Ishikawa (cell line): Measurements from ENCODE around the gene SYT1.

Experiments
- CEBPB ChIP-seq: IDR thresholded peaks from 2 replicates; pipeline ENCODE4 v1.6.1; 2012
- CREB1 ChIP-seq: IDR thresholded peaks from 2 replicates; pipeline ENCODE4 v1.6.1; 2012; ENCODE audit warnings: low read depth
- EGR1 ChIP-seq: IDR thresholded peaks from 2 replicates; pipeline ENCODE4 v1.6.1; 2012
- EP300 ChIP-seq: IDR thresholded peaks from 2 replicates; pipeline ENCODE4 v1.6.1; 2012; ENCODE audit warnings: borderline replicate concordance
- FOXM1 ChIP-seq: IDR thresholded peaks from 2 replicates; pipeline ENCODE4 v1.6.1; 2012; ENCODE audit warnings: low read depth, borderline replicate concordance
- NFIC ChIP-seq: IDR thresholded peaks from 2 replicates; pipeline ENCODE4 v1.6.1; 2012
- RAD21 ChIP-seq: IDR thresholded peaks from 2 replicates; pipeline ENCODE4 v1.6.1; 2012; ENCODE audit warnings: low read depth
- TAF1 ChIP-seq: IDR thresholded peaks from 2 replicates; pipeline ENCODE4 v1.6.1; 2012; ENCODE audit warnings: low read depth, mild to moderate bottlenecking
- TCF12 ChIP-seq: IDR thresholded peaks from 2 replicates; pipeline ENCODE4 v1.6.1; 2012; ENCODE audit warnings: low read depth
- TEAD4 ChIP-seq: IDR thresholded peaks from 2 replicates; pipeline ENCODE4 v1.6.1; 2012
- YY1 ChIP-seq: IDR thresholded peaks from 2 replicates; pipeline ENCODE4 v1.6.1; 2012; ENCODE audit warnings: low read depth
- ZBTB7A ChIP-seq: IDR thresholded peaks from 2 replicates; pipeline ENCODE4 v1.6.1; 2012; ENCODE audit warnings: low read depth
- TF ChIP-seq, protein P1 (sequence below): IDR thresholded peaks from 2 replicates; pipeline ENCODE4 v1.6.1; 2012; ENCODE audit warnings: low read depth, mild to moderate bottlenecking
- TF ChIP-seq, protein P2 (sequence below): IDR thresholded peaks from 2 replicates; pipeline ENCODE4 v1.6.1; 2012
- TF ChIP-seq, protein P3 (sequence below): IDR thresholded peaks from 2 replicates; pipeline ENCODE4 v1.6.1; 2012

Gene SYT1

DNA sequence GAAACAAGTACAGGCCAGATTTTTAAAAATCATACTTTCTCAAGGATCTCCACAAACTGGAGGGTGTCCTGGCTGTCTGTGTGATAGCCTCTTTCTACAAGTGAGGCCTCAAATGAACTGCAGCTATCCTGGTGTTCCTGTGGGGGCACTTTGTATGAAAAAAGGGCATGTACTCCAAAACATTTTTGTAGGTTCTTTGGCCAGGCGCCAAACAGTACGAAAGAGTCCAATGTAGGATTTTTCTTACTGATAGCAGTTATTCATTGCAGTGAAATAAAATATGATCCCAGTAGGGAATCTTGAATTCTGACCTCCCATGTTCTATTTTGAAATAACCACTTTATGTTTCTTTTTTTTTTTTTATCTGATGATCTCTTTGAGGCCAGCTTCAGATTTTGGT lies 444.5 kb downstream of the SYT1 start:
- TF ChIP-seq, protein P1, sequence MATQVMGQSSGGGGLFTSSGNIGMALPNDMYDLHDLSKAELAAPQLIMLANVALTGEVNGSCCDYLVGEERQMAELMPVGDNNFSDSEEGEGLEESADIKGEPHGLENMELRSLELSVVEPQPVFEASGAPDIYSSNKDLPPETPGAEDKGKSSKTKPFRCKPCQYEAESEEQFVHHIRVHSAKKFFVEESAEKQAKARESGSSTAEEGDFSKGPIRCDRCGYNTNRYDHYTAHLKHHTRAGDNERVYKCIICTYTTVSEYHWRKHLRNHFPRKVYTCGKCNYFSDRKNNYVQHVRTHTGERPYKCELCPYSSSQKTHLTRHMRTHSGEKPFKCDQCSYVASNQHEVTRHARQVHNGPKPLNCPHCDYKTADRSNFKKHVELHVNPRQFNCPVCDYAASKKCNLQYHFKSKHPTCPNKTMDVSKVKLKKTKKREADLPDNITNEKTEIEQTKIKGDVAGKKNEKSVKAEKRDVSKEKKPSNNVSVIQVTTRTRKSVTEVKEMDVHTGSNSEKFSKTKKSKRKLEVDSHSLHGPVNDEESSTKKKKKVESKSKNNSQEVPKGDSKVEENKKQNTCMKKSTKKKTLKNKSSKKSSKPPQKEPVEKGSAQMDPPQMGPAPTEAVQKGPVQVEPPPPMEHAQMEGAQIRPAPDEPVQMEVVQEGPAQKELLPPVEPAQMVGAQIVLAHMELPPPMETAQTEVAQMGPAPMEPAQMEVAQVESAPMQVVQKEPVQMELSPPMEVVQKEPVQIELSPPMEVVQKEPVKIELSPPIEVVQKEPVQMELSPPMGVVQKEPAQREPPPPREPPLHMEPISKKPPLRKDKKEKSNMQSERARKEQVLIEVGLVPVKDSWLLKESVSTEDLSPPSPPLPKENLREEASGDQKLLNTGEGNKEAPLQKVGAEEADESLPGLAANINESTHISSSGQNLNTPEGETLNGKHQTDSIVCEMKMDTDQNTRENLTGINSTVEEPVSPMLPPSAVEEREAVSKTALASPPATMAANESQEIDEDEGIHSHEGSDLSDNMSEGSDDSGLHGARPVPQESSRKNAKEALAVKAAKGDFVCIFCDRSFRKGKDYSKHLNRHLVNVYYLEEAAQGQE, result no peak
- TF ChIP-seq CEBPB, result no peak
- TF ChIP-seq TAF1, result no peak
- TF ChIP-seq, protein P2, sequence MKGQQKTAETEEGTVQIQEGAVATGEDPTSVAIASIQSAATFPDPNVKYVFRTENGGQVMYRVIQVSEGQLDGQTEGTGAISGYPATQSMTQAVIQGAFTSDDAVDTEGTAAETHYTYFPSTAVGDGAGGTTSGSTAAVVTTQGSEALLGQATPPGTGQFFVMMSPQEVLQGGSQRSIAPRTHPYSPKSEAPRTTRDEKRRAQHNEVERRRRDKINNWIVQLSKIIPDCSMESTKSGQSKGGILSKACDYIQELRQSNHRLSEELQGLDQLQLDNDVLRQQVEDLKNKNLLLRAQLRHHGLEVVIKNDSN, result no peak
- TF ChIP-seq CREB1, result no peak
- TF ChIP-seq EGR1, result no peak
- TF ChIP-seq YY1, result no peak
- TF ChIP-seq ZBTB7A, result no peak
- no peak for TF ChIP-seq NFIC
- TF ChIP-seq RAD21, result no peak
- no peak for TF ChIP-seq TEAD4
- TF ChIP-seq FOXM1, result no peak
- no peak for TF ChIP-seq EP300
- TF ChIP-seq TCF12, result no peak
- TF ChIP-seq, protein P3, sequence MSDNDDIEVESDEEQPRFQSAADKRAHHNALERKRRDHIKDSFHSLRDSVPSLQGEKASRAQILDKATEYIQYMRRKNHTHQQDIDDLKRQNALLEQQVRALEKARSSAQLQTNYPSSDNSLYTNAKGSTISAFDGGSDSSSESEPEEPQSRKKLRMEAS, result no peak

DNA sequence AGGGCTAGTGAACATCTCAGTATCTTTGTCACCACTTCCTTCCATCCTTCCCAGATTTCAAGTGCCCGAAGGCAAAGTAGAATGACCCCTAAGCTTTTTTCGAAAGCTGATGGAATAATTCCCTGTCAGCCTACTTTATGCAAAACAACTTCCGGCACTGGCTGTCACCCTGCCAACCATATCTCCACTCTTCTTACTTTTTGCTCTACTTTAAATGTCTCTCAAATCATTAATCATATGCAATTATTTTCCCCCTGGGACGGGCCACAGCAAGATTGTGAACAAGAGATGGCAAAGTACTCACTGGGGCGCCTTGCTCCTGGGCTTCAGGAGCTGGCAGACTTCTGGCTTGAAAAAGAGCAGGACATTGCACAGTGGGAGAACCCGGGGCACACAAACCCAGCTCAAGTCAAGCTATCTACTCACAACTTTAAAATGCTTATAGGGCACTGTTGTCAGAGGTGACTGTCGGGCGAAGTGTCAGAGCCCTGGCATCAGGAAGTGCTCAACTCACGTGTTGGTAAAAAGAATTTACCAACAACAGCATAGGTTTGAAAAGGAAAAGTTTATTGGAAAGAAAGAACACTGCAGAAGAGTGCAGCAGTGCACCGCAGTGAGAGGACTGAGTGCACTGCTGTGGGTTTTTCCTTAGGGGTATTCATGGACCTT lies 452.7 kb downstream of the SYT1 start:
- TF ChIP-seq, protein P2, result no peak
- TF ChIP-seq CEBPB (no peak), TCF12 (no peak), FOXM1 (no peak), NFIC (no peak), RAD21 (no peak), TEAD4 (no peak), EGR1 (no peak), TAF1 (no peak), ZBTB7A (no peak), CREB1 (no peak), YY1 (no peak), EP300 (no peak)
- TF ChIP-seq, protein P1, result no peak
- TF ChIP-seq, protein P3, result no peak

DNA sequence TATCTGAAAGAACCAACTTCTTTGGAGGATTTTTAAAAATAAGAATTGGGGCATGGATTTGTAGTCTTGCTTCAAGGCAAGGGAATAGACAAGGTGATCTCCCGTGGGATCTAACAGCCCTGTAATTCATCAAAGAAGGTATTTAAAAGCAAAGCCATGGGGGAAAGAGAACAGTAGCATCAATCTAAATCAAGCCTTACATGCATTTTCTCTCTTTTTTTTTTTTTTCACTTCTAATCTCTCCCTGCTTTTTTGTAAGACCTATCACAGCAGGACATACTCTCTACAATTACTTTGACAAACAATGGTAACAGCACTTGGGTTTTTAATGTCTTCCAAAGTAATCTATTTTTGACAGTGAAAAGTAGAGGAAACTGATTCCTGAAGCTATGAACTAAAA lies 458.3 kb downstream of the SYT1 start:
- TF ChIP-seq ZBTB7A, result no peak
- TF ChIP-seq EP300, result no peak
- TF ChIP-seq, protein P1, result no peak
- TF ChIP-seq, protein P3, result no peak
- no peak for TF ChIP-seq FOXM1
- TF ChIP-seq RAD21, result no peak
- TF ChIP-seq TAF1, result no peak
- no peak for TF ChIP-seq CEBPB

DNA sequence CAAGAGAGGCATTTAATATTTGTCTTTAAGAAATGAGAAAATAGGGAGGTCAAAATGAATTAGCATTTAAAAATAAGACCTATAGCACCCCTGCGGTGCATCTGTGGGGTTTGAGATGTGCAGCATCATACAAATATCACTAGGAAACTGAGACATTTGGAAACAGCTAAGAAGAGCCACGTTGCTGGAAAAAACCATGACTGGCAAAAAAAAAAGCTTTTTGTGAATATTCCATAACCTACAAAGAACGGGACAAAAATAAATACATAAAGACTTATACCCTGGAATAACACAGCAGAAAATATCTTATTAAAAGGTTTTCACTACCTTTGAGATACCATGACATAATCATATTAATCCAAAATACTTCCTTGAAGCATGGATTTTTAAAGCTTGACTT lies 460.0 kb downstream of the SYT1 start:
- TF ChIP-seq, protein P1, result no peak
- TF ChIP-seq ZBTB7A, result no peak
- TF ChIP-seq EGR1, result no peak
- TF ChIP-seq NFIC, result no peak
- TF ChIP-seq TCF12, result no peak
- no peak for TF ChIP-seq CEBPB
- TF ChIP-seq CREB1, result no peak
- TF ChIP-seq TAF1, result no peak
- TF ChIP-seq YY1, result no peak
- no peak for TF ChIP-seq TEAD4
- TF ChIP-seq, protein P3, result no peak
- TF ChIP-seq FOXM1, result no peak
- TF ChIP-seq EP300, result no peak
- no peak for TF ChIP-seq RAD21
- TF ChIP-seq, protein P2, result no peak
